OCI-LY3 (cell line): ENCODE data around the gene MYOG.

Experiments used
- H2AFZ ChIP-seq: fragments of 200-600, 300-600 bp; shearing (Covaris generic); 2 replicates; pipeline ENCODE4 v1.6.0; 2014; ENCODE audit warnings: antibody characterized with exemption, low read depth, low read length
- H3K27ac ChIP-seq: fragments of 200-600, 300-600 bp; sonication (generic); 2 replicates; pipeline ENCODE4 v1.5.1; 2014; ENCODE audit warnings: mild to moderate bottlenecking, low read length, moderate library complexity, mixed read lengths
- H3K27me3 ChIP-seq: fragments of 200-600, 300-600 bp; sonication (generic); 2 replicates; pipeline ENCODE4 v1.6.1; 2014; ENCODE audit warnings: low read depth, low read length, mixed read lengths
- H3K36me3 ChIP-seq: fragments of 200-600, 300-600 bp; sonication (generic); replicated peaks from 2 replicates; pipeline ENCODE3; 2014; ENCODE audit warnings: low read depth, low read length, mixed read lengths
- H3K4me1 ChIP-seq: fragments of 300-600, 200-600 bp; sonication (generic); 2 replicates; pipeline ENCODE4 v1.6.1; 2014; ENCODE audit warnings: low read length, mixed read lengths
- H3K4me2 ChIP-seq: fragments of 200-600, 300-600 bp; sonication (generic); 2 replicates; pipeline ENCODE4 v1.6.1; 2014; ENCODE audit warnings: low read length, mixed read lengths
- H3K4me3 ChIP-seq: fragments of 300-600, 200-600 bp; sonication (generic); 2 replicates; pipeline ENCODE4 v1.5.1; 2014; ENCODE audit warnings: antibody characterized with exemption, mild to moderate bottlenecking, low read length, moderate library complexity
- H3K79me2 ChIP-seq: fragments of 300-600, 200-600 bp; shearing (Covaris generic); 2 replicates; pipeline ENCODE4 v1.6.1; 2014; ENCODE audit warnings: mild to moderate bottlenecking, low read length, mixed read lengths
- H3K9ac ChIP-seq: fragments of 300-600, 200-600 bp; shearing (Covaris generic); 2 replicates; pipeline ENCODE4 v1.6.0; 2014; ENCODE audit warnings: mild to moderate bottlenecking, low read length, moderate library complexity
- H3K9me3 ChIP-seq: fragments of 200-600, 300-600 bp; shearing (Covaris generic); 2 replicates; pipeline ENCODE4 v1.6.1; 2014; ENCODE audit warnings: low read length, mixed read lengths; ENCODE audit not compliant: insufficient read depth
- H4K20me1 ChIP-seq: fragments of 200-600, 300-600 bp; sonication (generic); 2 replicates; pipeline ENCODE4 v1.6.1; 2016; ENCODE audit warnings: low read length, mixed read lengths; ENCODE audit not compliant: insufficient read depth
- EZH2phosphoT487 ChIP-seq: fragments of 200-600 bp; shearing (Covaris generic); IDR thresholded peaks from 2 replicates; pipeline ENCODE4 v1.6.1; 2018; ENCODE audit warnings: antibody characterized with exemption, mixed run types, low read depth
- TF ChIP-seq, protein P1 (sequence below): fragments of 200-600, 300-600 bp; sonication (generic); IDR thresholded peaks from 2 replicates; pipeline ENCODE4 v1.5.1; 2014; ENCODE audit warnings: antibody characterized with exemption, low read length, low read depth

Gene MYOG

DNA sequence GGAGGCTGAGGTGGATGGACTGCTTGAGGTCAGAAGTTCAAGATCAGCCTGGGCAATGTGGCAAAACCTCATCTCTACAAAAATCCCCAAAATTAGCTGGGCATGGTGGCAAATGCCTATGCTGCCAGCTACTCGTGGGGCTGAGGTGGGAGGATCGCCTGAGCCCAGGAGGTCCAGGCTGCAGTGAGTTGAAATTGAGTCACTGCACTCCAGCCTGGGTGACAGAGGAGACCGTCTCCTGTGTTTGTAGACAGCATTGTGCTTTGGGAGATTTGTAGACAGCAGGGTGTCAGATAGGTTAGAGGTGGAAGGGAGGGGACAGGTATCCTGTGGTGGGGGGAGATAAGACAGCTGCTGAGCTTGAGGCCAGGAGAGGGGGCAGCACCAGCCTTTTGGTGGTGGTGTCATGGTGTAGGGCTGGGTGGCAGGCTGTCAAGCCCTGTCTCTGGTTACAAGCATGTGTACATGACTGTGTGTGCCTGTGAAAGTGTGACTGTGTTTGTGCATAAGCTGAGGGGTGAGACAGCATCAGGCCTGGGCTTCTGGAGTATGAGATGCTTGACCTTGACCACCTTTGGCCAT is 44.4 kb downstream of the MYOG start:
- Histone ChIP-seq H3K27me3 (peaks cover 30% of the 10 kb centered on the region), H3K4me1 (peaks cover 7% of the 10 kb centered on the region), H3K4me2 (no peak overlapping the region), H3K9me3 (no peaks in the 10 kb centered on the region), H4K20me1 (no peaks in the 10 kb centered on the region), H2AFZ (no peak overlapping the region), H3K9ac (no peak overlapping the region), H3K79me2 (no peaks in the 10 kb centered on the region), H3K27ac (no peak overlapping the region), H3K36me3 (no peaks in the 10 kb centered on the region), H3K4me3 (no peak overlapping the region)
- no peak for TF ChIP-seq EZH2phosphoT487

DNA sequence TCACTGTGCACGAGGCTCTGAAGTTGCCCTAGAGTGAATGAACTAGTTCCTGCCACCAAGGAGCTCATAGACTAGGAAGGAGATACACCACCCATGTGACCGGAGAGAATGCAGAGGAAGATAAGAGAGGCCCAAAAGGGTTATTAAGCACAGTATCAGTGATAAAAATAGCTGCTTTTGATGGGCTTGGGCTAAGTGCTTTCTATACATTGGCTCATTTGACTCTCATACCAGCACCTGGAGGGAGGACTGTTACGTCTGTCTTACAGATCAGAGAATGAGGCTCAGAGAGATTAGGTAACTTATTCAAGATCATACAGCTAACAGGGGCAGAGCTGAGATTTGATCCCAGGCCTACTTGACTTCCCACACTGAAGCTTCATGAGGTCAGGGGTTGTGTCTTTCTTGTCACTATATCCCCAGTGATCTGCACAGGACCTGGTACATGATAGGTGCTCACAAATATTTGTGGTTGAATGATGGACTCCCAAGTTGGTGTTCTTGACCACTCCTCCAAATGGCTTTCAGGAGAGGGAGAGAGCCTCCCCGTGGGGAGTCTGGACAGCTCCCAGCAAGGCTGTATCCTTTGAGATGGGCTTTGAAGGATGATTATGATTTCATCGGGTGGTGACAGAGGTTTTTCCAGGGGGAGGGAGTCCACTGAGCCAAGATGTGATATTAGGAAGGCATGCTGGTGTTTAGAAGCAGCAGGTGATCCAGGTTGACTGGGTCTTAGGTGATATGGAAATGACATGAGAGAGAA is 45.1 kb downstream of the MYOG start:
- Histone ChIP-seq H4K20me1 (no peaks in the 10 kb centered on the region), H3K27ac (no peak overlapping the region), H3K9me3 (no peaks in the 10 kb centered on the region), H3K27me3 (peaks cover 30% of the 10 kb centered on the region), H3K9ac (no peak overlapping the region), H3K4me1 (peaks cover 7% of the 10 kb centered on the region), H3K36me3 (no peaks in the 10 kb centered on the region), H3K4me2 (no peak overlapping the region), H2AFZ (no peak overlapping the region), H3K79me2 (no peaks in the 10 kb centered on the region), H3K4me3 (no peak overlapping the region)
- TF ChIP-seq EZH2phosphoT487: no peak
- TF ChIP-seq, protein P1, sequence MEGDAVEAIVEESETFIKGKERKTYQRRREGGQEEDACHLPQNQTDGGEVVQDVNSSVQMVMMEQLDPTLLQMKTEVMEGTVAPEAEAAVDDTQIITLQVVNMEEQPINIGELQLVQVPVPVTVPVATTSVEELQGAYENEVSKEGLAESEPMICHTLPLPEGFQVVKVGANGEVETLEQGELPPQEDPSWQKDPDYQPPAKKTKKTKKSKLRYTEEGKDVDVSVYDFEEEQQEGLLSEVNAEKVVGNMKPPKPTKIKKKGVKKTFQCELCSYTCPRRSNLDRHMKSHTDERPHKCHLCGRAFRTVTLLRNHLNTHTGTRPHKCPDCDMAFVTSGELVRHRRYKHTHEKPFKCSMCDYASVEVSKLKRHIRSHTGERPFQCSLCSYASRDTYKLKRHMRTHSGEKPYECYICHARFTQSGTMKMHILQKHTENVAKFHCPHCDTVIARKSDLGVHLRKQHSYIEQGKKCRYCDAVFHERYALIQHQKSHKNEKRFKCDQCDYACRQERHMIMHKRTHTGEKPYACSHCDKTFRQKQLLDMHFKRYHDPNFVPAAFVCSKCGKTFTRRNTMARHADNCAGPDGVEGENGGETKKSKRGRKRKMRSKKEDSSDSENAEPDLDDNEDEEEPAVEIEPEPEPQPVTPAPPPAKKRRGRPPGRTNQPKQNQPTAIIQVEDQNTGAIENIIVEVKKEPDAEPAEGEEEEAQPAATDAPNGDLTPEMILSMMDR: no peak

DNA sequence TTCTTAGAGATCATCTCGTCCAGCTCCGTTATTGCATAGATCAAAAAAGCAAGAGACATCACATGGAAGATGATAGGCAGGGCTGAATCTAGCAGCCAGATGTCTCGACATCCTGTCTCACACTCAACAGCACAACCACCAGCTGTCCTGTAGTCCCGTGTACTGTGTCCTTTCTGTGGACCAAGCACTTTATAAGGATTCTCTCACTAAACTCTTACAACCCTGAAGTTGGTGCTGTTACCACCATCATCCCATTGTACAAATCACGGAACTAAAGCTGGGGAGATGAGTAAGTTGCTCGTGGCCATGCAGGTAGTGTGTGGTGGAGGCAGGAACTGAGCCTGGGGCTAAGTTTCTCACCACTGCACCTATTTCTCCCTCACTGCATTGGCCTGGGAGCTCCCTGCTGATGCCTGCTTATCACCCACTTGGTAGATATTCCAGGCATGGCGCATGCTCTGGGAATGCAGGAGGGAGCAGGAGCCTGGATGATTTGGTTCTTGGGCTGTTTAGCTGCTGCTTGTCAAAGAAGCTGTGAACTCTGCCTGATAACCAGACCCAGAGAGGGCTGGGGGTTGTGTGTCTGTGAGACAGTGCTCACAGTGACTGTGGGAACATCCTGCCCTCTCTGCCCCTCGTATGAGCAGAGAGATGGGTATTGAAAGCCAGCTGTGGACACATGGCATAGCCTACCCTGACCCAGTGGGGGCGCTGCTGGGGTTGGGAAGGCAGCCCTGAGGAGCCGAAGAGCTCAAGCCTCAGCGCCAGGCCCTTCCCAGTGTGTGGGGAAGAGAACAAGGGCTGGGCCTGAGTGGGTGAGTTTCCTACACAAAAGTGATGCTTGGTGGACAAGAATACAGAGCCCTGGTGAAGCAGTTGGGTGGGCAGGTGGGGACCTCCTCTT is 46.0 kb downstream of the MYOG start:
- Histone ChIP-seq H2AFZ (no peak overlapping the region), H3K79me2 (no peaks in the 10 kb centered on the region), H3K9me3 (no peaks in the 10 kb centered on the region), H3K27me3 (peaks cover 23% of the 10 kb centered on the region), H3K27ac (no peak overlapping the region), H3K4me2 (no peak overlapping the region), H4K20me1 (no peaks in the 10 kb centered on the region), H3K9ac (no peak overlapping the region), H3K36me3 (no peaks in the 10 kb centered on the region), H3K4me3 (no peak overlapping the region), H3K4me1 (peaks cover 8% of the 10 kb centered on the region)
- TF ChIP-seq, protein P1: peak; percentile 35
- no peak for TF ChIP-seq EZH2phosphoT487

DNA sequence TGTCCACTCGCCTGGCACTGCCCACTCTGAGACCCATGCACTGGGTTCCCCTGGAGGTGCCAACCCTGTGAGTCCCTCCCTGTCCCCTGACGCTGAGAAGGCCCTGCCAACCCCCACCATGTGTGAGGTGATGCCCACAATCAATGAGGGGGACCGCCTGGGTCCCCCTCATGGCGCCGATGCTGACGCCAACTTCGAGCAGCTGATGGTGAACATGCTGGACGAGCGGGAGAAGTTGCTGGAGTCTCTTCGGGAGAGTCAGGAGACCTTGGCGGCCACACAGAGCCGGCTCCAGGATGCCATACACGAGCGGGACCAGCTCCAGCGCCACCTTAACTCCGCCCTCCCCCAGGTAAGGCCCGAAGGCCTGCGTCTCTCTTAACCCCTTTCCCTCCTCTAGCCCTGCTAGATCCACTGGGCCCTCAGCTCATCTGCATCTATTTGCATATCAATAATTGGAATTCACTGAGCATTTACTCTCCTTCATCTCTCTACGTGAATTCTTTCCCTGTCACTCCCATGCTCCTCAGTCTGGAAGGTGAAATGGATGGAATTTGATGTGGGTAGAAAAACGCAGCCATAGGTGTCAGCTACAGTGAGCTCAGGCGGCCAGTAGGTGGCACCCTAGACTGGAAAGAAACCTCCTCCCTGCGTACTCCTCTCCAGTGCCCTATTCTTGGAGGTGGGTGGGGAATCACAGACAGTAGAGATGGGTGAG is 46.8 kb downstream of the MYOG start:
- Histone ChIP-seq H3K4me3 (no peak overlapping the region), H4K20me1 (no peaks in the 10 kb centered on the region), H3K27ac (no peak overlapping the region)

More for the DNA sequence above, 46.8 kb downstream of the MYOG start:
- H3K9me3 ChIP-seq: no peaks in the 10 kb centered on the region
- H2AFZ ChIP-seq: no peak overlapping the region
- H3K79me2 ChIP-seq: no peaks in the 10 kb centered on the region
- H3K9ac ChIP-seq: no peak overlapping the region
- H3K4me1 ChIP-seq: peaks cover 12% of the 10 kb centered on the region
- TF ChIP-seq, protein P1: peak; percentile 99
- no peak for TF ChIP-seq EZH2phosphoT487
- H3K27me3 ChIP-seq: peaks cover 17% of the 10 kb centered on the region
- H3K4me2 ChIP-seq: no peak overlapping the region
- no peaks in the 10 kb centered on the region for H3K36me3 ChIP-seq
